Measurements from ENCODE around the gene SP4.

Gene SP4

GRCh38 chr7:21462081-21462480 is 34.2 kb downstream of the SP4 start:
- no peak overlapping the region for H3K4me3 ChIP-seq (ENCODE audit: low read depth, low read length)
- no peak for TF ChIP-seq CTCF (IDR thresholded peaks at IDR 0.05; ENCODE audit: borderline replicate concordance, insufficient read depth, low read depth, low read length)

GRCh38 chr7:21463524-21463923 is 35.6 kb downstream of the SP4 start:
- H3K4me3 ChIP-seq (ENCODE audit: low read depth, low read length): no peak overlapping the region
- no peak for TF ChIP-seq CTCF (IDR thresholded peaks at IDR 0.05; ENCODE audit: borderline replicate concordance, insufficient read depth, low read depth, low read length)

- no peak for TF ChIP-seq CTCF (IDR thresholded peaks at IDR 0.05; ENCODE audit: borderline replicate concordance, insufficient read depth, low read depth, low read length)
- H3K4me3 ChIP-seq (ENCODE audit: low read depth, low read length): no peak overlapping the region
Measured at GRCh38 chr7:21468969-21469368, 41.1 kb downstream of the SP4 start.

- no peak overlapping the region for H3K4me3 ChIP-seq (ENCODE audit: low read depth, low read length)
- no peak for TF ChIP-seq CTCF (IDR thresholded peaks at IDR 0.05; ENCODE audit: borderline replicate concordance, insufficient read depth, low read depth, low read length)
Measured at GRCh38 chr7:21469894-21470293, 42.0 kb downstream of the SP4 start.

GRCh38 chr7:21472029-21472428 is 44.1 kb downstream of the SP4 start:
- H3K4me3 ChIP-seq (ENCODE audit: low read depth, low read length): no peak overlapping the region
- no peak for TF ChIP-seq CTCF (IDR thresholded peaks at IDR 0.05; ENCODE audit: borderline replicate concordance, insufficient read depth, low read depth, low read length)

- no peak for TF ChIP-seq CTCF (IDR thresholded peaks at IDR 0.05; ENCODE audit: borderline replicate concordance, insufficient read depth, low read depth, low read length)
- H3K4me3 ChIP-seq (ENCODE audit: low read depth, low read length): no peak overlapping the region
Measured at GRCh38 chr7:21476429-21476828, 48.5 kb downstream of the SP4 start.

GRCh38 chr7:21480693-21481403 is 53.0 kb downstream of the SP4 start:
- no peak overlapping the region for H3K4me3 ChIP-seq (ENCODE audit: low read depth, low read length)
- TF ChIP-seq CTCF (IDR thresholded peaks at IDR 0.05; ENCODE audit: borderline replicate concordance, insufficient read depth, low read depth, low read length): no peak

Data from GM12875 (cell line).